NT2/D1 (cell line): ENCODE results near the gene FASTK.

Experiments
- DNase-seq: peaks from one replicate; pipeline ENCODE4 v3.0.0-alpha.2; 2011; ENCODE audit warnings: low read depth, low spot score
- H3K27me3 ChIP-seq: 2 replicates; pipeline ENCODE4 v1.6.0; 2011; ENCODE audit warnings: mild to moderate bottlenecking; ENCODE audit not compliant: insufficient read length, insufficient read depth
- H3K36me3 ChIP-seq: 2 replicates; pipeline ENCODE4 v1.6.1; 2011; ENCODE audit warnings: mild to moderate bottlenecking, low read length, mixed read lengths; ENCODE audit not compliant: insufficient read depth, insufficient read length
- H3K4me1 ChIP-seq: 2 replicates; pipeline ENCODE4 v1.5.1; 2011; ENCODE audit not compliant: insufficient read depth, insufficient read length
- H3K4me3 ChIP-seq: 2 replicates; pipeline ENCODE4 v1.5.1; 2011; ENCODE audit warnings: low read depth; ENCODE audit not compliant: insufficient read length
- H3K9ac ChIP-seq: 2 replicates; pipeline ENCODE4 v1.6.0; 2011; ENCODE audit warnings: low read depth; ENCODE audit not compliant: insufficient read length
- H3K9me3 ChIP-seq: 2 replicates; pipeline ENCODE4 v1.5.1; 2011; ENCODE audit warnings: mild to moderate bottlenecking, low read length; ENCODE audit not compliant: insufficient read depth
- SUZ12 ChIP-seq: IDR thresholded peaks from 2 replicates; pipeline ENCODE4 v1.6.1; 2011; ENCODE audit not compliant: insufficient read length, insufficient read depth; ENCODE audit errors: extremely low read depth
- YY1 ChIP-seq: IDR thresholded peaks from 2 replicates; pipeline ENCODE4 v1.6.1; 2011; ENCODE audit not compliant: insufficient read length, insufficient read depth
- ZNF274 ChIP-seq: IDR thresholded peaks from 2 replicates; pipeline ENCODE4 v1.6.1; 2011; ENCODE audit warnings: mild to moderate bottlenecking, low read depth, low read length

The FASTK gene

DNA sequence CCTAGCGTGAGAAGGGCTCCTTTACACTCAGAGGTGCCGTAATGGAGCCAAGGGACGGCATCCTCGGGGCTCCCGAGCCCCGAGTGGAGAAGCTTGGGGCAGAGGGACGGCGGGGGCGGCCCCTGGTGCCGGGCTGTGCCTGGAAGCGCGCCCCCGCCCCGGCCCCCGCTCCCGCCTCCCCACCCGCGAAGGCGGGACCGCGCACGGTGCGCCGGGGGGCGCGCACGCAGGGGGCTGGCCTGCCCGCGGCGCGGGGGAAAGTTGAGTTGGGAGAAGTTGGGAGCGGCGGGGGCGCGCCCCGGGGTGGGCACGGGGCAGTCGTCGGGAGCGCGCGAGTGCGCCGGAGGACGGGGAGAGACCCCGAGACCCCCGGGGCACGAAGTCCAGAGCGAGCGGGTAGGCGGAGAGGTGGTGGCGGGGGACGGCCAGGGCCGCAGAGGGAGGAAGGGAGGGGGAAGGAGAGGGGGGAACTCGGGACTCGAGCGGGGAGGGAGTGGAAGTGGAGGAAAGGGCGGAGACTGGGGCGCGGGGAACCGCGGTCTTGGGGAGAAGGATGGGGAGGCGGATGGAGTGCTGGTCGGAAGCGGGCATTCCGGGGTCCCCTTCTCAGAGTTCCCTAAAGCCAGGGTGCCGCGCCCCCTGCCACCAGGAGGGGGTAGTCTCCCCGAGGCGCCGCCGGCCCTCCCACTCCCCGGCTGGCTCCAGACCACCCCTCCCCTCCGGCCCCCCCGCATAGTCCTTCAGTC, 21.1 kb downstream of the FASTK start, which contains the start of gene SLC4A2:
Gene SLC4A2, plus strand, starts transcription at position 223 of the 746 bp plus-strand sequence. CDS start 2,399 bp downstream, outside the sequence.
- TF ChIP-seq ZNF274: no peak
- TF ChIP-seq YY1: no peak
- TF ChIP-seq SUZ12: no peak
- H3K27me3 ChIP-seq: peaks cover 8% of the 10 kb centered on the region
- peaks cover 10% of the 10 kb centered on the region for H3K4me1 ChIP-seq
- peaks cover 11% of the 10 kb centered on the region for H3K36me3 ChIP-seq
- no peaks in the 10 kb centered on the region for H3K9me3 ChIP-seq
- peak within 1 kb of the TSS; percentile 74 for H3K4me3 ChIP-seq
- H3K9ac ChIP-seq: peak within 1 kb of the TSS; percentile 90
- no peak for DNase-seq

DNA sequence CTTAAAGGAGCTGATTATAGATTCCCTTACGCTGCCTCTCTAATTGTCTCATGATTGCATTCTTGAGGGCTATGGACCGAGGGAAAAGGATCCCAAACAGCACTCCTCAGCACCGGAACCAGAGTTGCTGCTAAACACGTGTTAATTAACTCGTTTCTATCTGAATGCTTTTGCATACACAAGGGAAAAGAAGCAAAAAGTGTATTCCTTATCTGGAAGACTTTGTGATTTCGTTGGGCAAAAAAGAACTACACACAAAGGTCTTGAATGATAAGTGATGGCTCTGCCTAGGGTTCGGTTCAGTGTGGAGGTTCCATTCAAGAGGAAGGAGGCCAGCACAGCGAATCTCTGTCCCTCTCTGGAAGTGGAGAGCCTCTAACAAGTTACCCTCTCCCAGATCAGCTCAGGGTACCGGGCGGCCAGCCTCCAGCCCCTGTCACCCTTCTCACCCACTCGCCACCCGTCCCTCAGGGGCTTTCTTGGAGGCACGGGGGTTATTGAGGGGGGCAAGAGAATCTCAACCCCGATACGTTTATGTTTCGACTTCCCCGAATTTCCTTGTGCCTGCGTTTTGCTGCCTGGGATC, 21.7 kb downstream of the FASTK start:
- Histone ChIP-seq H3K9ac (peak overlapping the region; percentile 90), H3K4me1 (peaks cover 13% of the 10 kb centered on the region), H3K4me3 (peak overlapping the region; percentile 60), H3K36me3 (peaks cover 6% of the 10 kb centered on the region), H3K27me3 (peaks cover 8% of the 10 kb centered on the region), H3K9me3 (no peaks in the 10 kb centered on the region)
- no peak for DNase-seq
- TF ChIP-seq SUZ12 (no peak), YY1 (no peak), ZNF274 (no peak)

DNA sequence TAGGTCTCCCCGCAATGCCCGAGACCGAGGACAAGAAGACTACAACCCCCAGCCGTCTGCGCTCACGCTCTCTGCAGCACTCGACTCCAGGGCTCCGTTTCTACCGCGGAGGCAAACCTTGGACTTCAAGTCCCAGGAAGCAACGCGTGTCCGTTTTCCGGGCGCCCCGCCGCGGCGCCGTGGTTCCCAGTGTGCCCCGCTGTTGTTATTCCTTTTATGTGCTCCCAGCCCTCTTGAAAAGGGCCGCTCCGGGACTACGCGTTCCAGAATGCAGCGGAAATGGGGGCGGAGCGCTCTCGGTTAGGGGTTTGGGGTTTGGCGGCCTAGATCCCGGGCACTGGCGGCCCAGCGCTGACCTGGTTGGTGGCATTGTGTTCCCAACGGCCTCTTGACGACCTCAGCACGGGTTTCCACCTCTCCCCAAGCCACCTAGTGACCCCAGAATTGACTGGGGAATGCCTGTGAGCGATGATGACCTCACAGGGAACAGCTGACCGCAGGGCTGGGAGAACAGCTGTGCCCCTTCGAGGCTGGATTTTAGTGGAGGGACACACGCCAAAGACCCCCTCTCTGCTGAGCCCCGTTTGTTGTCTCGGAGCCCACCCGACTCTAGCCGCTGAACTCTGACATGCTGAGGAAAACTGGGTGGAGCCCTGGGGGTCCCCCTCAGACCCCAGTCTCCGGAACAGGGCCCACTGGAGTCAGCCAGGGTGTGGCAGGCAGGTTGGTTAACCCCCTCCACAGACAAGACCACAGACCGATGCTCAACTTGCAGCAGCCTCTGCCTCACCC, 22.4 kb downstream of the FASTK start:
- DNase-seq: peak; percentile 99
- H3K9me3 ChIP-seq: no peaks in the 10 kb centered on the region
- peaks cover 12% of the 10 kb centered on the region for H3K4me1 ChIP-seq
- H3K4me3 ChIP-seq: peak overlapping the region; percentile 78
- H3K36me3 ChIP-seq: peaks cover 5% of the 10 kb centered on the region
- H3K9ac ChIP-seq: peak overlapping the region; percentile 88
- peaks cover 8% of the 10 kb centered on the region for H3K27me3 ChIP-seq
- TF ChIP-seq SUZ12: no peak
- no peak for TF ChIP-seq ZNF274
- no peak for TF ChIP-seq YY1

GRCh38 chr7:151057506-151057988, 23.1 kb downstream of the FASTK start, which contains the start of gene CDK5:
Gene CDK5, minus strand, starts transcription at chr7:151057897. Its CDS starts 49 bp downstream, at chr7:151057848.
- Histone ChIP-seq H3K36me3 (peaks cover 5% of the 10 kb centered on the region), H3K27me3 (peaks cover 8% of the 10 kb centered on the region), H3K9me3 (no peaks in the 10 kb centered on the region), H3K4me3 (peak within 1 kb of the TSS; percentile 78), H3K9ac (peak within 1 kb of the TSS; percentile 89), H3K4me1 (peaks cover 12% of the 10 kb centered on the region)
- DNase-seq: no peak
- TF ChIP-seq YY1 (no peak), SUZ12 (no peak), ZNF274 (no peak)

- peak overlapping the region; percentile 78 for H3K4me3 ChIP-seq
- H3K36me3 ChIP-seq: peaks cover 5% of the 10 kb centered on the region
- TF ChIP-seq YY1: no peak
- no peak for TF ChIP-seq SUZ12
- no peak for TF ChIP-seq ZNF274
- no peak for DNase-seq
- peak overlapping the region; percentile 89 for H3K9ac ChIP-seq
- no peaks in the 10 kb centered on the region for H3K9me3 ChIP-seq
- H3K4me1 ChIP-seq: peaks cover 12% of the 10 kb centered on the region
- peaks cover 15% of the 10 kb centered on the region for H3K27me3 ChIP-seq
Measured at GRCh38 chr7:151056666-151057505, 23.7 kb downstream of the FASTK start.

GRCh38 chr7:151056283-151056665, 24.3 kb downstream of the FASTK start:
- H3K36me3 ChIP-seq: peaks cover 5% of the 10 kb centered on the region
- H3K4me3 ChIP-seq: peak overlapping the region; percentile 15
- H3K27me3 ChIP-seq: peaks cover 19% of the 10 kb centered on the region
- H3K4me1 ChIP-seq: peaks cover 12% of the 10 kb centered on the region
- no peaks in the 10 kb centered on the region for H3K9me3 ChIP-seq
- no peak overlapping the region for H3K9ac ChIP-seq
- no peak for TF ChIP-seq SUZ12
- no peak for TF ChIP-seq ZNF274
- no peak for TF ChIP-seq YY1
- no peak for DNase-seq
